HG02973 (cell line): ENCODE results near the gene AXIN1.
"Not testable (repeated sequence)": the region's sequence is repeated elsewhere in the genome, so short reads cannot be mapped to it uniquely, and the experiment has no call there.

Experiments
- ATAC-seq: cut with Tn5 transposase; IDR thresholded peaks from one replicate; pipeline ENCODE4 v1.9.1; 2021; ENCODE audit warnings: moderate library complexity; ENCODE audit not compliant: unreplicated experiment

AXIN1 gene

DNA sequence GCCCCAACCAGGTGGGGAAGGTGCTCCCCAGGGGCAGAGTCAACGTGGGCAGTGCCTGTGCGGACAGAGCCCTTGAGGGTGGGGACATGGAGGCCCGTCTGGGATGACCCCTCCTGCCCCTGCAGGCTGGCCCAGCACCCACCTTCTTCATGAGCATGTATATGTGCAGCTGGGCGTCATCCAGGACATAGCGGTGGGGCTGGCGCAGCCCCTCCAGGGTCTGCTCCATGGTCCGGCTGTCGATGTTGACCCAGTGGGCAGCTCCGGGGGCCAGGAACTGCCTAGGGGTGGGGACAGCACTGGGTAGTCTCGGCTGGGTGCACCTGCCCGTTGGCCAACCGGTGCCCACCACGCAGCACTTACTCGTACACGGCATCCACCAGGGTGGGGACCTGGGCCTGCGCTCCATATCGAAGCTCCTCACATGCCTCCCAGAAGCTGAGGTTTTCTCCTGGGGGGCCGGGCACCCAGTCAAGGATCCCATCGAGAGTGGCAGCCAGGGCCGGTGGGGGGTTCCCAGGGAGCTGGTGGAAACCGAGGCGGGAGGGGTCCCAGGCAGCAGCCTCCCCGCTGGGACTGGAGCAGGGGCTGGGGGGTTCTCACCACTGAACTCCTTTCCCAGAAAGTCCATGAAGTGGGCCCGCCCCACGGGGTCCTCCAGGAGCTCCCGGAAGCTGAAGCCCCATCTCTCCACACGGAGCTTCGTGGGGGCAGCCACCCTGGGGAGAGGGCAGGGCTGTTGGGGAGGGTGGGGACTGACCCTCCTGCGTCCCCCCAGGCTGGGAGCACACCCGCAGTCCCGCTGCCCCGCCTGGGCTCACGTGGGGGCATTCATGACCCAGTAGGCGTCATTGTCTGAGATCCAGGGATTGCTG lies 81.9 kb downstream of the AXIN1 start:
- no peak for ATAC-seq

DNA sequence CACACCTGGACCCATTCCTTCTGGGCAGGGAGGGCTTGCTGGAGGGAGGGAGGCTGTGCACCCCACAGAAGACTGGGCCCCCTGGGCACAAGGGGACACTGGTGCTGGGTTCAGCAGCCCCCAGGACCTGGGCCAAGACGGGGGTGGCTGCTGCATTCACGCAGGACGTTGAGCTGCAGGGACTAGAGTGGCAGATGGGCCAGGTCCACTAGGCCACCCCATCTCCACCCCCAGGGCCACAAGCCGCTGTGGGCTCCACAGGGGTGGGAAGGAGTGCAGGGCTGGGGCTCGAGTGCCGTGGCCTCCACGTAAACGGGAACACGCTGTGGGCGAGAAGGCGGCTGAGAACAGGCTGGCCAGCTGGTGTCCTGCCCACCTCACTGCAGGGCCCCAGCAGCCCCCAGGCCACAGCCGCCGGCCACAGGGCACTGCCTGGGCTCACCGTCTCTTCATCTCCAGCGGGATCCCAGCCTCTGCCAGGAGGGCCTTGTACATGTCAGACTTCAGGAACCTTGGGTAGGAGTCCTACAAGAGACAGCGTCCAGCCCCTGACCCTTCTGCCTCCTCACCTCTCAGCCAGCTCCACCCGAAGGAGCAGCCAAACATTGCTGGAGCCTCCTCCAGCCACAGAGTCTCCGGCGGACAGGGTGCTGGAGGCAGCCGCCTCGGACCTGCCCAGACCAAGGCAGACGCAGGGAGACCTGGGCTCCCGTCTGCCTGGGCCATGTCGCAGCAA lies 83.3 kb downstream of the AXIN1 start:
- ATAC-seq = no peak

DNA sequence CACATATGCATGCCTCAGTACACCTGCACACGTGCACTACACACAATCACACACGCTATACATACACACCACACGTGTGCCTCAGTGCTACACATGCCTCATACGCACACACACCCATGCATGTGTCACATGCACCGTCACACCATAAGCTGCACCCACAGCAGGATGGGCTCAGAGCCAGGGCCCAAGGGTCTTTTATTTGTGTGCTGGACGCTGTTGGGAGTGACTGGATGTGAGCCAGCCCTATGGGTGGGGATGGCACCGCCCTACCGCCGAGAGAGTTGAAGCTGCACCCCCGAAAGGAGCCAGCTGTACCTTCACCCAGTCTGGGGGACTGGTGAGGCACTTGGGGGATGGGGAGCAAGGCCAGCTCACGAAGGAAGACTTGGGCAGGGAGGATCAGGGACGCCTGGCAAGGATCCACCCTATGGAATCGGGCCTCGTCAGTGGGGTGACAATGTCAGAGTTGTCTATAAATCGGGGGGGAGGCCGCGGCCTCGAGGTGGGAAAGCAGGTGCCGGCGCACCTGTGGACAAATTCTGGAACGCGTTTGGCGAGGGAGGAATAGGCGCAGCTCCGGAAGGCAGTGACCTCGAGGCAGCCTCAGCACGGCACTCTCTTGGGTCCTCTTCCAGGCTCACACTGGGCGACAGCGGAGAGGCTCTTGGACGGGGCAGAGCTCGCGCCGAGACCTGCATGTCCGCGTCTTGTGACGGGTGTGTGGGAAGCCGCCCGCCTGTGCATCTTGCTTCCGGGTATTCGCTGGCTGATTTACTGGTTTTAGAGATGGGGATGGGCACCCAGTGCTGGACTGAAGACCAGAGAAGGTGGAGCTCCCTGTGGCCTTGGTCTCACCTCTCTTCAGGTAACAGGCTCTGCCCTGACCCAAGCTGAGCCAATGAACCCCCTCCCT lies 84.1 kb downstream of the AXIN1 start:
- ATAC-seq = no peak

DNA sequence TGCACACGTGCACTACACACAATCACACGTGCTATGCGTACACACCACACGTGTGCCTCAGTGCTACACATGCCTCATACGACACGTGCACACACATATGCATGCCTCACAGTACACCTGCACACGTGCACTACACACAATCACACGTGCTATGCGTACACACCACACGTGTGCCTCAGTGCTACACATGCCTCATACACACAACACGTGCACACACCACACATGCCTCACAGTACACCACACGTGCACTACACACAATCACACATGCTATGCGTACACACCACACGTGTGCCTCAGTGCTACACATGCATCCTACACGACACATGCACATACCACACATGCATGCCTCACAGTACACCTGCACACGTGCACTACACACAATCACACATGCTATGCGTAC lies 85.0 kb downstream of the AXIN1 start:
- ATAC-seq = not testable (repeated sequence)

DNA sequence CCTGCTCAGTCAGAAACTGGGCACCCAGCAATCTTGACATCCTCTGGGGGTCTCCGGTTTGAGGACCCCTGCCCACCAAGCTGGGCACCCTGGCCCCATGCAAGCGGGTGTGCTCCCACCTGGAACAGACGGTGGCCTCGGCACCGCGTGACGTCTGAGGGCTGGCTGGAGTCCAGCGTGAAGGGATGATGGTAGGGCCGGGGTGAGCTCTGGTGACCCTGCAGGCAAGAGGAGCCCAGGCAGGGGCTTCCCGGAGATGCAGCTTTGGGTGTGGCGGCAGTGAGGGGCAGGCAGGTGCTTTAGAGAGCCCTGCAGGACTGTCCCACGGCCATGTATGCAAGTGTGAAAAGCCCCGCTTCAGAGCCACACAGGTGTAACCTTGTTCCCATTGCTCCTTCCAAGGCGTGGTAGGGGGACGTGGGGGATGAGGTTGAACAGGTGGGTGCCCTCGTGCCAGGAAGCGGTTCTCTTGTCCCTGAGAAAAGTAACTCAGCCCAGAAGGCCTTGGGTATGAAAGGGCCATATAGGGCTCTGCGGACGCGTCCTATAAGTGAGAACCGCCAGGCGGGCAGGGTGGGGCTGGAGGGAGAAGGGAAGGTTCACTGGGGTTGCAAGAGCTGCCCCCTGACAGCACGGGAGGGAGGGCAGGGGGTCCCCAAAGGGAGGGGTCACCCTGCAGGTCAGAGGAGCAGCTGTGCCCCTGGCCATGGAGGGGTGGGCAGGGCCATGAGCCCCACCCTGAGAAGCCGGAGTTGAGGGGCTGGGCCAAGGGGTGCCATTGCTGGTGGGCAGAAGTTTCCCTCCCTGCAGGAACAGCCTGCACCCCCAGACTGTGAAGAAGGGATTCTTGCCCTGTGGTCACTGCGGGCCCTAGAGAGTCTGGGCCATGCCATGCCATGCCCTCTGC lies 86.0 kb downstream of the AXIN1 start:
- ATAC-seq = no peak

DNA sequence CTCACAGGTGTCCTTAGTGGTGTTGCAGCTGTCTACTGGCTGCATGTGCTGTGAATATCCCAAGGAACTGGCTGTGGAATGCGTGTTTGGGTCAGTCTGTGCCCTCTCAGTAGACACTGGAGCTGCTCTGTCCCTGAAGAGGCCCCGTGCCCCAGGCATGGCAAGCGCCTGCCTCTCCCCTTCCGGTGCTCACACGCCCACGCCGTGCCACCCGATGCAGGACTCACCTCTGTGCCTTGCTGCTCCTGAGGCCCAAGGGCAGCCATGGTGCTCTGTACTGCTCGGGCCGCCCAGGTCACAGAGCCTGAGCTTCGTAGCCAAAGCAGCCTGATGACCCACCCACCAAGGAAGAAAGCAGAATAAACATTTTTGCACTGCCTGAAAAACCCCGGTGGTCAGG lies 86.8 kb downstream of the AXIN1 start:
- ATAC-seq = no peak

DNA sequence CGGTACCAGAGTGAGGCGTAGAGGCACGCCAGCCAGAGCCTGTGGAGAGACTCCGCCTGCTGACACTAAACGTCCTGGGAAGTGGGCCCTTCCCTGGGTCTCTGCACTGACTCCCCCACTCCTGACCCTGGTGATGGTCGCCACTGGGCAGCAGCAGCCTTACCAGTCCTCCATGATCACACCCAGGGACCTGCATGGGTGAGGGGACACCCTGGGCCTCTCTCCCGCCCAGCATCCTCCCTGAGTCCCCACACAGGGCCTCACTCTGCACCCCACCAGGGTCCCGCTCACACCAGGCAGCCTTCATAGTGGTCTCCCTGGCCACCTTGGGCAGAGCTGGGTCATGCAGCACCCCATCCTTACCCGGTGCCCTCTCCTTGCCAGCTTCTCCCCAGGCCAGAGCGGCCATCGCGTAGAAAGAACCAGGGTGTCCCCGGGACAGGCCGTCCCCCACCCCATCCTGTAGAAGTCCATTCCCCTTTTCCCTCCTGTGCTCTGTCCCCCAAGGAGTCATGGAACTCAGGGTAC lies 87.5 kb downstream of the AXIN1 start:
- ATAC-seq = no peak

DNA sequence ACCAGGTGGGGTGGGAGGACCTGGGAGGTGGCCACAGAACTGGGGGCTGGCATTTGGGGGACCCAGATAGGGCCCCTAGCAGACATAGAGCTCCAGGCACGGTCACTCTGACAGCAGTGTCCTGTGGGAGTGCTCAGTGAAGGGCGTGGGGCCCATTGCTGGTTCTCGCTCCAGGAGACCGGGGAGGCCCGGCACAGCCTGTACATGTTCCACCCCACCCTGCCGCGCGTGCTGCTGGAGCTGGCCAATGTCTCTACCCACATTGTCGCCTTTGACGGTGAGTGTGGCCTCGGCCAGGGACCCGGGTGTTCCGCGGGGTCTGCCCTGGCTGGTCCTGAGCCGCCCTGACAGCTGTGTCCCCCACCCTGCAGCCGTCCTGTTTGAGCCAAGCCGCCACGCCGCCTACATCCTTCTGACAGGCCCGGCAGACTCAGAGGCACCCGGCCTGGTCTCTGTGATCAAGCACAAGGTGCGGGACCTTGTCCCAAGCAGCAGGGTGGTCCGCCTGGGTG lies 88.0 kb downstream of the AXIN1 start:
- ATAC-seq = no peak

DNA sequence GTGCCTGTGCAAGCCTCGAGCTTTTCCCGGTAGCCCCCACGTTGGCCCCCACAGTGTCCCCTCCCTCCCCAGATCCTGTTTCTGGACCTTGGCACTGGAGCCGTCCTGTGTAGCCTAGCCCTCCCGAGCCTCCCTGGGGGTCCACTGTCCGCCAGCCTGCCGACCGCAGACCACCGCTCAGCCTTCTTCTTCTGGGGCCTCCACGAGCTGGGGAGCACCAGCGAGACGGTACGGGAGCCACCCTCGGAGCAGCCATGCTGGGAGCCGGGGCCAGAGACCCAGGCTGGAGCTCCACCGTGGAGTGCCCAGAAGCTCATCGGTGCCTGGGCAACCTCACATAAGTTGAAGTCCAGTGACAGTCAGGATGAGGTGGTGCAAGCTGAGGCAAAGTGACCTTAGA lies 88.6 kb downstream of the AXIN1 start:
- ATAC-seq = no peak

DNA sequence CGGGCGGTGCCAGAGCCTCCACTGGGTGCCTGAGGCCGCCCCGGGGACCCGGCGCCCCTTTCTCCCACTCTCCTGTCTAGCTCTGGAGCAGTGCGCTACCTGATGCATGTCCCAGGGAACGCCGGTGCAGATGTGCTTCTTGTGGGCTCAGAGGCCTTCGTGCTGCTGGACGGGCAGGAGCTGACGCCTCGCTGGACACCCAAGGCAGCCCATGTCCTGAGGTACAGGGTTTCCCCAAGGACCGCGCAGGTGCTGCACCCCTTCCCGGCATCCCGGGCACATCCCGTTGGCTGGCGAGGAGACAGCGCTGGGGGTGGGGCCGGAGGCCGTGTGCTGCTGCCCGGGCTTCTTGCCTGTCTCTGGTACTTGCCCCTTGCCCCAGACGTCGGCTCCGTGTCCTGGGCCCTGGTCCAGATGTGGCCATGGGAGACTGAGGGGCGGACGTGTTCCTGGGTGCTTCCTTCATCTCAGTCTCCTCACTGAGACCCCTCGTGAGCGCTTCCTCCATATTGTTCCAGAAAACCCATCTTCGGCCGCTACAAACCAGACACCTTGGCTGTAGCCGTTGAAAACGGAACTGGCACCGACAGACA lies 89.2 kb downstream of the AXIN1 start:
- no peak for ATAC-seq

DNA sequence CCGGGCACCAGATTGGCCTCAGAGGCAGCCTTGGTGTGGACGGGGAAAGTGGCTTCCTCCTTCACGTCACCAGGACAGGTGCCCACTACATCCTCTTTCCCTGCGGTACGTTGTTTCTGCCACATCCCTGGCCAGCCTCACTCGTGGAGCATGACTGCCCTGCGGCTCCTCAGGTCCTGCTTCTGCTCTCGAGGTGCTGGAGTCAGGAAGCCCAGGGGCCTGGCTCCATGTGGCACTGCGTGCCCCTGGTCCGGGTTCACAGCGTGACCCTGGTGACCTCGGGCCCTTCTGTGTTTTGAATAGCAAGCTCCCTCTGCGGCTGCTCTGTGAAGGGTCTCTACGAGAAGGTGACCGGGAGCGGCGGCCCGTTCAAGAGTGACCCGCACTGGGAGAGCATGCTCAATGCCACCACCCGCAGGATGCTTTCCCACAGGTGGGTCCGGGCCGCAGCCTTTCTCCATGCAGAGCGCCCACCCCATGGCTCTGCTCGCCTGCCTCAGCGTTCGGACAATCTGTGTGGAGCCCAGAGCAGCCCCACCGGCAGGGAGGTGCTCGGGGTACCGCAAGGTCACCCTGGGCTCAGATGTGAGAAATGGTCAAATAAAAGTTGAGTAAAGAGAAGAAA lies 90.3 kb downstream of the AXIN1 start:
- ATAC-seq = no peak

DNA sequence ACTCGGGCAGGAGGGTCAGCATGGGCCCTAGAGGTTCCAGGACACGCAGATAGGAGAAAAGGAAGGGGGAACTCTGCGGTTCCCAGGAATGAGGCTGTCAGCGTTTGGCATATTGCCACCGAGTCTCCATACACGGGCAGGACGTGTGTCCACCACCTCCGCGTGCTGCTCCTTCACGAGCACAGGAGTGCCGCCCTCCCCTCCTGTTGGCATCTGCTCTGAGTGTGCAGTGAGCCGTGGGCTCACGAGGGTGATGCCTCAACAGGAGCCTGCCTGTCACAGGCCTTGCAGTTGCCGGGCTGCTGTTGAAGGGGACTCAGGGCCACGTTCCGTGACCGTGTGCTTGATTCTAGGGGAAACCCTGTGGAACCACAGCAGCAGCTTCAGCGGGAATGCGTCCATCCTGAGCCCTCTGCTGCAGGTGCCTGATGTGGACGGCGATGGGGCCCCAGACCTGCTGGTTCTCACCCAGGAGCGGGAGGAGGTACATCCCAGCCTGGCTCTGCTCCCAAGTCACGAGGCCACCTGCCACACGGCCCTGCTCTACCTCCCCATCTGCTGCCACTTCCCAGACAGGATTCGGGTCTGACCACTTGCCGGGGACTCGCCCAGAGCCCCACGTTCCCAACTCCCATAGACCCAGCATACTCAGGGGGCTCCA lies 91.4 kb downstream of the AXIN1 start:
- no peak for ATAC-seq

DNA sequence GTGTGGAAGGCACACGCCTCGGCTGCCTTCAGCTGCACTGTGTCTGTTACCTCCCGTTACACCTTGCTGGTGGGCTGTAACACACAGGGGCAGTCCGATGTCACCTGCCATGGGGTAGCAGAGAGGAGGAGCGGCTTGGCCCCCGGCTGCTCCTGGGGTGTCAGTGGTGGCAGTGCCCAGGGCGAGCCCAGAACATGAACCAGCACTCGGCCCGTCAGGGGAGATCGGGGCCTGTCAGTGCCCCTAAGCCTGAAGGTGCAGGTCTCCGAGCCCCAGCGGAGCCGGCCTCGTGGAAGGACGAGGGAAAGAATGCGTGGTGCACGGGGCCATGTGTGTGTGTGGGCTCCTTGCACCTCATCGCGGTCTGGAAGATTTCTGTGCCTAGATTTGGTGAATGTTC lies 92.2 kb downstream of the AXIN1 start:
- ATAC-seq = no peak

DNA sequence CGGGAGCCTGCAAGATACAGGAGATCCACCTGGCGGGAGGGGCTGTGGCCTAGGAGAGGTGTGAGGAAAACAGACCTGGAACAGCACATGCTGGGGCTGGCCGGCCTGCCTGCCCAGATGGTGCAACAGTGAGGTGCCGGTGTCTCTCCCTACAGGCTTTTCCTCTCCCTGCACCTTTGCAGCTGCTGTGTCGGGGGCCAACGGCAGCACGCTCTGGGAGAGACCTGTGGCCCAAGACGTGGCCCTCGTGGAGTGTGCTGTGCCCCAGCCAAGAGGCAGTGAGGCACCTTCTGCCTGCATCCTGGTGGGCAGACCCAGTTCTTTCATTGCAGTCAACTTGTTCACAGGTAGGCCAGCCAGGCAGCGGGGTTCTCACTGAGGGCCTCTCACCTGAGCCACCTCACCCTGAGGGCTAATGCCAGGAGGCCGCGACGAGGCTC lies 92.7 kb downstream of the AXIN1 start:
- no peak for ATAC-seq

DNA sequence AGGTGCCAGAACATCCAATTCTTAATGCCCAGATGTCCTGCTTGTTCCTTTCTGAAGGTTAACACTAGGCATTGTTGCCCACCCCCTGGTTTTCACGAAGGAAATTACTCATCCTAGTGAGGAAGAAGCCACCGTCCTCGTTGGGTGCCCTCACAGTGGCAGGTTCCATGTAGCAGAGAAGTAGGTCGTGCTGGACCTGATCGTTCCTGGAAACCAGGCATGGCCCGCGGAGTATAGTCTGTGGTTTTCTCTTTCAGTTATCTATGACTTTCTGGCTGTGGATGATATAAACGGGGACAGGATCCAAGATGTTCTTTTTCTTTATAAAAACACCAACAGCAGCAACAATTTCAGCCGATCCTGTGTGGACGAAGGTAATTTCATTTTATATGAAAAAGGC lies 93.3 kb downstream of the AXIN1 start:
- ATAC-seq = no peak

DNA sequence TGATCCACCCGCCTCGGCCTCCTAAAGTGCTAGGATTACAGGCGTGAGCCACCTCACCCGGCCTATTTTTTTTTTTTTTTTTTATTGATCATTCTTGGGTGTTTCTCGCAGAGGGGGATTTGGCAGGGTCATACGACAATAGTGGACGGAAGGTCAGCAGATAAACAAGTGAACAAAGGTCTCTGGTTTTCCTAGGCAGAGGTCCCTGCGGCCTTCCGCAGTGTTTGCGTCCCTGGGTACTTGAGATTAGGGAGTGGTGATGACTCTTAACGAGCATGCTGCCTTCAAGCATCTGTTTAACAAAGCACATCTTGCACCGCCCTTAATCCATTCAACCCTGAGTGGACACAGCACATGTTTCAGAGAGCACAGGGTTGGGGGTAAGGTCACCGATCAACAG lies 94.4 kb downstream of the AXIN1 start:
- not testable (repeated sequence) for ATAC-seq

DNA sequence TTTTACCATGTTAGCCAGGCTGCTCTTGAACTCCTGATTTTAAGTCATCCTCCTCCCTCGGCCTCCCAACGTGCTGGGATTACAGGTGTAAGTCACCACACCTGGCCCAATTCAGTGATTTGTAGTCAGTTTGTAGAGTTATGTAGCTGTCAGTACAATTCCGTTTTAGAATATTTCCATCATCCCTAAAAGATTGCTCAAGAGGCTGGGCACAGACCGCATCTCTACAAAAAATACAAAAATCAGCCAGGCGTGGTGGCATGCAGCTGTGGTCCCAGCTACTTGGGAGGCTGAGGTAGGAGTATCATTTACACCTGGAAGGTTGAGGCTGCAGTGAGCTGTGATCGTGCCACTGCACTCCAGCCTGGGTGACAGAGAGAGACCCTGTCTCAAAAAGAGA lies 97.3 kb downstream of the AXIN1 start:
- ATAC-seq = no peak

DNA sequence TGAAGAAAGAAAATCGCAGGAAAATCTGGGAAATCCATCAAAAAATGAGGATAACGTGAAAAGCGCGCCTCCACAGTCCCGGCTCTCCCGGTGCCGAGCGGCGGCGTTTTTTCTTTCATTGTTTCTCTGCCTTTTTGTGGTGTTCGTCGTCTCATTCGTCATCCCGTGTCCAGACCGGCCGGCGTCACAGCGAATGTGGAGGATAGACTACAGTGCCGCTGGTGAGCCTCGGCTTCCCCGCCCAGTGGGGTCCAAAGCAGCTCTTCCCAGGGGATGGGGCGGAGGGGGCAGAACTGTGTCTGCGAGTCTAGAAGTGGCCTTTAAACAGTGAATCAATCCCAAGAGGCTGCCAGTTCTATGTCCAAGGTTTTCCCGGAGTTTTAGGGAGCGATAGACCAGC lies 98.1 kb downstream of the AXIN1 start:
- no peak for ATAC-seq
